OCI-LY3 (cell line): Measurements from ENCODE around the gene TYW1.
"Not testable (repeated sequence)": the region's sequence is repeated elsewhere in the genome, so short reads cannot be mapped to it uniquely, and the experiment has no call there.

Experiments
- H2AFZ ChIP-seq: fragments of 200-600, 300-600 bp; shearing (Covaris generic); 2 replicates; pipeline ENCODE4 v1.6.0; 2014; ENCODE audit warnings: antibody characterized with exemption, low read depth, low read length
- H3K27ac ChIP-seq: fragments of 200-600, 300-600 bp; sonication (generic); 2 replicates; pipeline ENCODE4 v1.5.1; 2014; ENCODE audit warnings: mild to moderate bottlenecking, low read length, moderate library complexity, mixed read lengths
- H3K27me3 ChIP-seq: fragments of 200-600, 300-600 bp; sonication (generic); 2 replicates; pipeline ENCODE4 v1.6.1; 2014; ENCODE audit warnings: low read depth, low read length, mixed read lengths
- H3K36me3 ChIP-seq: fragments of 200-600, 300-600 bp; sonication (generic); replicated peaks from 2 replicates; pipeline ENCODE3; 2014; ENCODE audit warnings: low read depth, low read length, mixed read lengths
- H3K4me1 ChIP-seq: fragments of 300-600, 200-600 bp; sonication (generic); 2 replicates; pipeline ENCODE4 v1.6.1; 2014; ENCODE audit warnings: low read length, mixed read lengths
- H3K4me2 ChIP-seq: fragments of 200-600, 300-600 bp; sonication (generic); 2 replicates; pipeline ENCODE4 v1.6.1; 2014; ENCODE audit warnings: low read length, mixed read lengths
- H3K4me3 ChIP-seq: fragments of 300-600, 200-600 bp; sonication (generic); 2 replicates; pipeline ENCODE4 v1.5.1; 2014; ENCODE audit warnings: antibody characterized with exemption, mild to moderate bottlenecking, low read length, moderate library complexity
- H3K79me2 ChIP-seq: fragments of 300-600, 200-600 bp; shearing (Covaris generic); 2 replicates; pipeline ENCODE4 v1.6.1; 2014; ENCODE audit warnings: mild to moderate bottlenecking, low read length, mixed read lengths
- H3K9ac ChIP-seq: fragments of 300-600, 200-600 bp; shearing (Covaris generic); 2 replicates; pipeline ENCODE4 v1.6.0; 2014; ENCODE audit warnings: mild to moderate bottlenecking, low read length, moderate library complexity
- H3K9me3 ChIP-seq: fragments of 200-600, 300-600 bp; shearing (Covaris generic); 2 replicates; pipeline ENCODE4 v1.6.1; 2014; ENCODE audit warnings: low read length, mixed read lengths; ENCODE audit not compliant: insufficient read depth
- H4K20me1 ChIP-seq: fragments of 200-600, 300-600 bp; sonication (generic); 2 replicates; pipeline ENCODE4 v1.6.1; 2016; ENCODE audit warnings: low read length, mixed read lengths; ENCODE audit not compliant: insufficient read depth
- CTCF ChIP-seq: fragments of 200-600, 300-600 bp; sonication (generic); IDR thresholded peaks from 2 replicates; pipeline ENCODE4 v1.5.1; 2014; ENCODE audit warnings: antibody characterized with exemption, low read length, low read depth
- EZH2phosphoT487 ChIP-seq: fragments of 200-600 bp; shearing (Covaris generic); IDR thresholded peaks from 2 replicates; pipeline ENCODE4 v1.6.1; 2018; ENCODE audit warnings: antibody characterized with exemption, mixed run types, low read depth

TYW1 gene

GRCh38 chr7:67082880-67083279 is 86.2 kb downstream of the TYW1 start:
- not testable (repeated sequence) for H3K27me3 ChIP-seq, H3K9ac ChIP-seq, H3K4me1 ChIP-seq, H3K27ac ChIP-seq, H2AFZ ChIP-seq, H3K4me3 ChIP-seq, H4K20me1 ChIP-seq, H3K79me2 ChIP-seq, H3K4me2 ChIP-seq, H3K36me3 ChIP-seq, H3K9me3 ChIP-seq

- H3K4me2 ChIP-seq, H2AFZ ChIP-seq, H3K4me3 ChIP-seq, H3K27ac ChIP-seq, H3K79me2 ChIP-seq, H4K20me1 ChIP-seq, H3K36me3 ChIP-seq, H3K4me1 ChIP-seq, H3K27me3 ChIP-seq, H3K9me3 ChIP-seq, H3K9ac ChIP-seq: not testable (repeated sequence)
These were observed 92.6 kb downstream of the TYW1 start for GRCh38 chr7:67089261-67089660.

GRCh38 chr7:67091053-67091452 is 94.4 kb downstream of the TYW1 start:
- H4K20me1 ChIP-seq, H3K9ac ChIP-seq, H3K79me2 ChIP-seq, H3K4me3 ChIP-seq, H3K4me1 ChIP-seq, H3K4me2 ChIP-seq, H3K36me3 ChIP-seq, H3K9me3 ChIP-seq, H3K27me3 ChIP-seq, H3K27ac ChIP-seq, H2AFZ ChIP-seq: not testable (repeated sequence)

DNA sequence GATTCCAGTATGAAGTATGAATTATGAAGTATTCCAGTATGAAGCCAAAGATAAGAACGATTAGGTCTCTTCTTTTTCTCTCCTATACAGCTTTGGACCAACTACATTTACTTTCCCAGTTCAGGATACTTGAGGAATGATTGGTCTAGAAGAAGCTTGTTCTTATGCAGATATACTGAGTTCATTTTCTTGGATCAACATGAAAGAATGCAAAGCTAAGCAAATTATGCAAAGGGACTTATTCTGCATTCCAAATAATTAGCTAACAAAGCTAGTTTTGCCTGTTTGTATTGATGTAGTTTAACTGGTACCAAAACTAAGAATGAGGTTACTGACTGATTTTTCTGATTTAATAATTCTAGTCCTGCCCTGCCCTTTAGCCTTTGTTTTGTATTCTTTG is 101.4 kb downstream of the TYW1 start:
- not testable (repeated sequence) for H3K27me3 ChIP-seq, H3K9me3 ChIP-seq, H4K20me1 ChIP-seq, H3K27ac ChIP-seq, H3K4me2 ChIP-seq, H3K4me3 ChIP-seq, H3K36me3 ChIP-seq, H2AFZ ChIP-seq, H3K79me2 ChIP-seq, H3K4me1 ChIP-seq, H3K9ac ChIP-seq

DNA sequence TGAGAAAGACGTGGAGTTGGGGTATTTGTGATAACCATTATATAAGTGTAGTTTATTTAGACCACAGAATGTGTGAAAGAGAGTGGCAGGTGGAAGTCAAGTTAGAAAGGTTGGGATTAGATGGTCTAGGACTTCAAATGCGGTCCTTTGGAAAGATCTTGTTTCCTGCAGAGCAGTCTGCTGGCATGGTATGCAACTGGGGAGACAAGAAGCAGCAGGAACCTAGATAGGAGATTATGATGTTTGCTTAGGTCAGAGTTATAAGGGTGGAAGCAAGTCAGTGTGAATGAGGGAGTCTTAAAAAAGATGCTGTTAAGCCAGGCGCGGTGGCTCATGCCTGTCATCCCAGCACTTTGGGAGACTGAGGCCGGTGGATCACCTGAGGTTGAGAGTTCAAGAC is 102.8 kb downstream of the TYW1 start:
- not testable (repeated sequence) for H3K36me3 ChIP-seq, H3K27ac ChIP-seq, H3K4me2 ChIP-seq, H3K9ac ChIP-seq, H3K9me3 ChIP-seq, H4K20me1 ChIP-seq, H3K27me3 ChIP-seq, H3K4me3 ChIP-seq, H2AFZ ChIP-seq, H3K79me2 ChIP-seq, H3K4me1 ChIP-seq

DNA sequence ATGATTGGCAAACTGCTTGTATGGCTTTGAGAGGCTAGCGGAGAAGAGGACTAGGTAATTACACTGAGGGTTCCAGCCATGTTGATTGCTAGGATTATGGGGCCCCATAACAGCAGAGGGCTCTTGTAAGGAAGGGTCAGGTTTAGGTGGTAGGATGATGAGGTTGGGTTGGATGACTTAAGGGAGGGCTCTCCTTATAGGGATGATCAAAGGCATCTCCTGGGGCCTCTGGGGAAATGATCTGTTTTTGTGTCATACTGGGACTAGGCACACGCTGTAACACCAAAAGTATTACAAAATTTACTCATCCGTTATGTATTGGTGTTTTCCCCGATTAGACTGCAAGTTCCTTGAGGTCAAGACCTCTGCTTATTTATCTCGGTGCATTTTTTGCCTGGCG is 103.4 kb downstream of the TYW1 start:
- not testable (repeated sequence) for H3K4me2 ChIP-seq, H3K9me3 ChIP-seq, H3K4me1 ChIP-seq, H2AFZ ChIP-seq, H3K36me3 ChIP-seq, H3K79me2 ChIP-seq, H3K27ac ChIP-seq, H4K20me1 ChIP-seq, H3K9ac ChIP-seq, H3K27me3 ChIP-seq, H3K4me3 ChIP-seq

DNA sequence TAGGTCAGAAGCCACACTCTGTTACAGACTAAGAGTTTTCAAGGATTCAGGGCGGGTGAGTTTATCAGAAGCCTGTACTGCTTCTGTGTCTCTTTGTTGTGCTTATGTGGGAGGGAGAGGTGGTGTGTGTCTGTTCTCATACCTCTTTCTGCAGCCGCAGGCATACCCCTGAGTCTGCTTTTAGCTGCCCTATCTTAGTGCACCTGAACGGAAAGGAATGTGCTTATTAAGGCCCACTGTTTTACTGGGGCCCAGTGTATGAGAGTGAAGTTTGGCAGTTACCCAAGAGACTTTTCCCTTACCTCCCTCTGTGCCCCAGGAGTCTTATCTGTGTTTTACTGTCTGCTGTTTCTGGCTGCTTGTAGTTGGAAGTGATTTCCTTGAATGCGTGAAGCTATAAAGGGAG is 104.3 kb downstream of the TYW1 start:
- Histone ChIP-seq H4K20me1 (no peaks in the 10 kb centered on the region), H3K27me3 (no peaks in the 10 kb centered on the region), H3K79me2 (no peaks in the 10 kb centered on the region), H2AFZ (no peak overlapping the region), H3K4me2 (no peak overlapping the region), H3K36me3 (no peaks in the 10 kb centered on the region), H3K9ac (no peak overlapping the region), H3K4me1 (no peaks in the 10 kb centered on the region), H3K9me3 (no peaks in the 10 kb centered on the region), H3K4me3 (no peak overlapping the region), H3K27ac (no peak overlapping the region)
- TF ChIP-seq CTCF (no peak), EZH2phosphoT487 (no peak)

DNA sequence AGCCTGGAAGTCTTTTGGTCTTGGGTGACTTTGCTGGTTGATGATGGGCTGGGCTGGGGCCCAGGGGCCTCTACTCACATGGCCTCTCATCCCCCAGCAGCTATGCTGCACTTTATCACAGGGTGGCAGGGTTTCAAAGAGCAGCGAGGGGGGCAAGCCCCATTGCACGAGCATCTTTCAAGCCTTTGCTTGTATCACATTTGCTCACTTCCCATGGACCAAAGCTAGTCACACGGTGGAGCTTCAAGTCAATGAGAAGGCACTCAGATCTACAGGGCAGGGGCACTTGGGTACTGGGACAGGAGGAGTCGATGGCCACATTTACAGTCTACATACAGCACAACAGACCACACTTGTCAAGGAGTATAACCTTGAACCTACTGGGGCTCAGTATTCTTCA is 108.3 kb downstream of the TYW1 start:
- H3K4me1 ChIP-seq, H4K20me1 ChIP-seq, H2AFZ ChIP-seq, H3K4me2 ChIP-seq, H3K27ac ChIP-seq, H3K9ac ChIP-seq, H3K27me3 ChIP-seq, H3K79me2 ChIP-seq, H3K4me3 ChIP-seq, H3K9me3 ChIP-seq, H3K36me3 ChIP-seq: not testable (repeated sequence)
